GM23338 (cell line): ENCODE data around the gene NSL1. TPM values are rescaled to one million over a fixed set of nuclear protein-coding genes. Genes with fewer than 3 reads are reported as not detected.

Experiments used
- ATAC-seq: fragments of 200-7000 bp; cut with Tn5 transposase; 3 replicates; pipeline ENCODE4 v1.9.1; 2020
- DNase-seq: peaks from one replicate; pipeline ENCODE4 v3.0.0-alpha.2; 2015; ENCODE audit warnings: low spot score
- H2AFZ ChIP-seq: fragments of 200-600 bp; sonication (generic); 2 replicates; pipeline ENCODE4 v1.8.0; 2016; ENCODE audit warnings: antibody characterized with exemption, mild to moderate bottlenecking, moderate library complexity
- H3F3A ChIP-seq: fragments of 200-600 bp; sonication (generic); replicated peaks from 2 replicates; pipeline ENCODE4 v1.8.0; 2017; ENCODE audit warnings: antibody characterized with exemption, mixed run types, low read depth
- H3K27ac ChIP-seq: fragments of 200-600 bp; sonication (generic); 2 replicates; pipeline ENCODE4 v1.6.1; 2016; ENCODE audit warnings: low read depth
- H3K27me3 ChIP-seq: fragments of 200-600 bp; sonication (generic); 2 replicates; pipeline ENCODE4 v1.8.0; 2016; ENCODE audit warnings: mild to moderate bottlenecking, mixed run types, moderate library complexity; ENCODE audit not compliant: insufficient read depth
- H3K36me3 ChIP-seq: fragments of 200-600 bp; sonication (generic); 2 replicates; pipeline ENCODE4 v1.8.0; 2016; ENCODE audit warnings: mild to moderate bottlenecking; ENCODE audit not compliant: insufficient read depth
- H3K4me1 ChIP-seq: fragments of 200-600 bp; sonication (generic); 2 replicates; pipeline ENCODE4 v1.8.0; 2016; ENCODE audit warnings: mild to moderate bottlenecking, moderate library complexity; ENCODE audit not compliant: insufficient read depth
- H3K4me2 ChIP-seq: fragments of 200-600 bp; sonication (generic); 2 replicates; pipeline ENCODE4 v1.7.1; 2017; ENCODE audit warnings: mixed run types
- H3K4me3 ChIP-seq: fragments of 200-600 bp; sonication (generic); 2 replicates; pipeline ENCODE4 v1.6.1; 2016; ENCODE audit warnings: mixed run types
- H3K79me2 ChIP-seq: fragments of 200-600 bp; sonication (generic); replicated peaks from 2 replicates; pipeline ENCODE4 v1.8.0; 2017; ENCODE audit warnings: mild to moderate bottlenecking; ENCODE audit not compliant: insufficient read depth
- H3K9me2 ChIP-seq: fragments of 200-600 bp; sonication (generic); 2 replicates; pipeline ENCODE4 v1.8.0; 2017; ENCODE audit not compliant: insufficient read depth
- H4K20me1 ChIP-seq: fragments of 200-600 bp; sonication (generic); replicated peaks from 2 replicates; pipeline ENCODE4 v1.8.0; 2017; ENCODE audit warnings: mild to moderate bottlenecking; ENCODE audit not compliant: insufficient read depth
- H3K27ac Mint-ChIP-seq: 2 replicates; pipeline ENCODE4 v1.8.0; 2020; ENCODE audit warnings: inconsistent platforms, mild to moderate bottlenecking, moderate library complexity, mixed read lengths
- H3K27me3 Mint-ChIP-seq: 3 replicates; pipeline ENCODE4 v1.8.0; 2022; ENCODE audit warnings: low read depth, mild to moderate bottlenecking, moderate library complexity, mixed read lengths, inconsistent platforms; ENCODE audit not compliant: insufficient read depth, poor library complexity
- H3K36me3 Mint-ChIP-seq: 3 replicates; pipeline ENCODE4 v1.8.0; 2021; ENCODE audit warnings: low read depth, mild to moderate bottlenecking, inconsistent platforms, moderate library complexity, mixed read lengths
- H3K4me1 Mint-ChIP-seq: 3 replicates; pipeline ENCODE4 v1.8.0; 2020; ENCODE audit warnings: mild to moderate bottlenecking, inconsistent platforms, mixed read lengths
- H3K4me3 Mint-ChIP-seq: 3 replicates; pipeline ENCODE4 v1.8.0; 2021; ENCODE audit warnings: moderate library complexity, mild to moderate bottlenecking, inconsistent platforms, mixed read lengths
- H3K9me3 Mint-ChIP-seq: 3 replicates; pipeline ENCODE4 v1.8.0; 2020; ENCODE audit warnings: moderate library complexity, mild to moderate bottlenecking, inconsistent platforms, mixed read lengths
- CREB1 ChIP-seq: fragments of 250-450 bp; sonication (Bioruptor Pico); IDR thresholded peaks from 2 replicates; pipeline ENCODE4 v1.5.0; 2020; ENCODE audit warnings: low read depth, mild to moderate bottlenecking, moderate library complexity
- EZH2 ChIP-seq: fragments of 200-600 bp; sonication (generic); IDR thresholded peaks from one replicate; pipeline ENCODE4 v1.8.0; 2017; ENCODE audit warnings: antibody characterized with exemption, mild to moderate bottlenecking, low read depth; ENCODE audit not compliant: unreplicated experiment
- EZH2phosphoT487 ChIP-seq: fragments of 200-600 bp; sonication (generic); IDR thresholded peaks from one replicate; pipeline ENCODE4 v1.8.1; 2018; ENCODE audit warnings: antibody characterized with exemption; ENCODE audit not compliant: unreplicated experiment
- JUNB ChIP-seq: IDR thresholded peaks from one replicate; pipeline ENCODE4 v1.6.1; 2016; ENCODE audit warnings: antibody characterized with exemption; ENCODE audit not compliant: unreplicated experiment
- NANOG ChIP-seq: IDR thresholded peaks from 2 replicates; pipeline ENCODE4 v1.6.1; 2016; ENCODE audit warnings: antibody characterized with exemption, borderline replicate concordance
- POLR2AphosphoS5 ChIP-seq: IDR thresholded peaks from 2 replicates; pipeline ENCODE4 v1.6.1; 2016; ENCODE audit warnings: antibody characterized with exemption, low read depth
- STAT1 ChIP-seq: IDR thresholded peaks from one replicate; pipeline ENCODE4 v1.6.1; 2016; ENCODE audit warnings: antibody characterized with exemption; ENCODE audit not compliant: unreplicated experiment
- ZNF114 ChIP-seq: fragments of 250-450 bp; sonication (Bioruptor Pico); IDR thresholded peaks from 2 replicates; pipeline ENCODE4 v1.5.0; 2020; ENCODE audit warnings: mild to moderate bottlenecking, moderate library complexity
- ZNF331 ChIP-seq: fragments of 250-450 bp; sonication (Bioruptor Pico); IDR thresholded peaks from 2 replicates; pipeline ENCODE4 v1.5.0; 2020; ENCODE audit warnings: low read depth, mild to moderate bottlenecking, moderate library complexity
- polyA plus RNA-seq: library from polyadenylated mRNA; unstranded; fragments of >200 nt; fragmentation: Nextera tagmentation; extraction: Ambion mirVana; gene quantifications from 2 replicates; pipeline ENCODE4 v1.2.1, GENCODE V29; 2016
- total RNA-seq: library from RNA; depleted of rRNA; stranded (reverse); fragments of >200 nt; shearing (Covaris generic); gene quantifications from 2 replicates; pipeline ENCODE4 v1.2.3, GENCODE V29; 2014
- TF ChIP-seq, protein P1 (sequence below), 2 experiments: fragments of 200-600 bp in 1 of 2; sonication (generic) in 1 of 2; conservative IDR thresholded peaks; 2 replicates each; pipeline versions ENCODE4 v1.5.1 to v1.6.1; 2016 to 2017; ENCODE audit warnings: antibody characterized with exemption in 2 of 2, low read depth in 2 of 2, mild to moderate bottlenecking in 2 of 2, moderate library complexity in 1 of 2
- TF ChIP-seq, protein P2 (sequence below): fragments of 250-450 bp; sonication (Bioruptor Pico); IDR thresholded peaks from 2 replicates; pipeline ENCODE4 v1.5.0; 2020; ENCODE audit warnings: mild to moderate bottlenecking, moderate library complexity

The NSL1 gene
- total and polyA plus RNA-seq, 2 experiments from 2014 or later: 96.8 to 102 TPM

GRCh38 chr1:212692774-212693644, 98.6 kb downstream of the NSL1 start:
- H3K4me1 Mint-ChIP-seq: peaks cover 13% of the 10 kb centered on the region
- no peaks in the 10 kb centered on the region for H3F3A ChIP-seq
- H3K9me3 Mint-ChIP-seq: no peaks in the 10 kb centered on the region
- H3K4me3 Mint-ChIP-seq: no peak overlapping the region
- no peaks in the 10 kb centered on the region for H4K20me1 ChIP-seq
- no peak overlapping the region for H3K27ac ChIP-seq
- H3K27ac Mint-ChIP-seq: no peak overlapping the region
- no peak for TF ChIP-seq JUNB
- TF ChIP-seq POLR2AphosphoS5: no peak
- no peak for TF ChIP-seq NANOG
- no peak for TF ChIP-seq EZH2phosphoT487
- TF ChIP-seq STAT1: no peak
- TF ChIP-seq, protein P1, sequence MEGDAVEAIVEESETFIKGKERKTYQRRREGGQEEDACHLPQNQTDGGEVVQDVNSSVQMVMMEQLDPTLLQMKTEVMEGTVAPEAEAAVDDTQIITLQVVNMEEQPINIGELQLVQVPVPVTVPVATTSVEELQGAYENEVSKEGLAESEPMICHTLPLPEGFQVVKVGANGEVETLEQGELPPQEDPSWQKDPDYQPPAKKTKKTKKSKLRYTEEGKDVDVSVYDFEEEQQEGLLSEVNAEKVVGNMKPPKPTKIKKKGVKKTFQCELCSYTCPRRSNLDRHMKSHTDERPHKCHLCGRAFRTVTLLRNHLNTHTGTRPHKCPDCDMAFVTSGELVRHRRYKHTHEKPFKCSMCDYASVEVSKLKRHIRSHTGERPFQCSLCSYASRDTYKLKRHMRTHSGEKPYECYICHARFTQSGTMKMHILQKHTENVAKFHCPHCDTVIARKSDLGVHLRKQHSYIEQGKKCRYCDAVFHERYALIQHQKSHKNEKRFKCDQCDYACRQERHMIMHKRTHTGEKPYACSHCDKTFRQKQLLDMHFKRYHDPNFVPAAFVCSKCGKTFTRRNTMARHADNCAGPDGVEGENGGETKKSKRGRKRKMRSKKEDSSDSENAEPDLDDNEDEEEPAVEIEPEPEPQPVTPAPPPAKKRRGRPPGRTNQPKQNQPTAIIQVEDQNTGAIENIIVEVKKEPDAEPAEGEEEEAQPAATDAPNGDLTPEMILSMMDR (conservative IDR thresholded peaks at IDR 0.05; ENCODE audit: low read depth in 2 of 2): no peak
- TF ChIP-seq CREB1 (CRISPR knock-in tag): no peak
- DNase-seq (peak; percentile 44), ATAC-seq (peak; percentile 55)
- H3K4me3 ChIP-seq: no peak overlapping the region
- H3K27me3 Mint-ChIP-seq: peaks cover 10% of the 10 kb centered on the region
- no peak overlapping the region for H2AFZ ChIP-seq
- no peaks in the 10 kb centered on the region for H3K9me2 ChIP-seq
- H3K27me3 ChIP-seq: peaks cover 12% of the 10 kb centered on the region
- peaks cover 20% of the 10 kb centered on the region for H3K4me1 ChIP-seq
- H3K36me3 ChIP-seq: no peaks in the 10 kb centered on the region
- no peaks in the 10 kb centered on the region for H3K79me2 ChIP-seq
- no peak overlapping the region for H3K4me2 ChIP-seq
- H3K36me3 Mint-ChIP-seq: no peaks in the 10 kb centered on the region; the same call in 2 of the 3 replicates

- peaks cover 11% of the 10 kb centered on the region for H3K4me1 Mint-ChIP-seq
- Histone ChIP-seq H3K36me3 (no peaks in the 10 kb centered on the region; the same call in 1 of the 2 replicates), H4K20me1 (no peaks in the 10 kb centered on the region), H3K27ac (no peak overlapping the region), H3K79me2 (no peaks in the 10 kb centered on the region), H3K4me3 (no peak overlapping the region), H3K4me2 (no peak overlapping the region), H3K4me1 (peaks cover 20% of the 10 kb centered on the region), H3K27me3 (peaks cover 3% of the 10 kb centered on the region; the same call in 1 of the 2 replicates), H3F3A (no peaks in the 10 kb centered on the region), H2AFZ (no peak overlapping the region), H3K9me2 (no peaks in the 10 kb centered on the region)
- ATAC-seq: no peak
- H3K27ac Mint-ChIP-seq: no peak overlapping the region
- H3K27me3 Mint-ChIP-seq: peaks cover 3% of the 10 kb centered on the region
- H3K9me3 Mint-ChIP-seq: no peaks in the 10 kb centered on the region
- H3K4me3 Mint-ChIP-seq: no peak overlapping the region
- DNase-seq: no peak
- H3K36me3 Mint-ChIP-seq: no peaks in the 10 kb centered on the region; the same call in 2 of the 3 replicates
- TF ChIP-seq ZNF331 (CRISPR knock-in tag): no peak
- TF ChIP-seq, protein P2, sequence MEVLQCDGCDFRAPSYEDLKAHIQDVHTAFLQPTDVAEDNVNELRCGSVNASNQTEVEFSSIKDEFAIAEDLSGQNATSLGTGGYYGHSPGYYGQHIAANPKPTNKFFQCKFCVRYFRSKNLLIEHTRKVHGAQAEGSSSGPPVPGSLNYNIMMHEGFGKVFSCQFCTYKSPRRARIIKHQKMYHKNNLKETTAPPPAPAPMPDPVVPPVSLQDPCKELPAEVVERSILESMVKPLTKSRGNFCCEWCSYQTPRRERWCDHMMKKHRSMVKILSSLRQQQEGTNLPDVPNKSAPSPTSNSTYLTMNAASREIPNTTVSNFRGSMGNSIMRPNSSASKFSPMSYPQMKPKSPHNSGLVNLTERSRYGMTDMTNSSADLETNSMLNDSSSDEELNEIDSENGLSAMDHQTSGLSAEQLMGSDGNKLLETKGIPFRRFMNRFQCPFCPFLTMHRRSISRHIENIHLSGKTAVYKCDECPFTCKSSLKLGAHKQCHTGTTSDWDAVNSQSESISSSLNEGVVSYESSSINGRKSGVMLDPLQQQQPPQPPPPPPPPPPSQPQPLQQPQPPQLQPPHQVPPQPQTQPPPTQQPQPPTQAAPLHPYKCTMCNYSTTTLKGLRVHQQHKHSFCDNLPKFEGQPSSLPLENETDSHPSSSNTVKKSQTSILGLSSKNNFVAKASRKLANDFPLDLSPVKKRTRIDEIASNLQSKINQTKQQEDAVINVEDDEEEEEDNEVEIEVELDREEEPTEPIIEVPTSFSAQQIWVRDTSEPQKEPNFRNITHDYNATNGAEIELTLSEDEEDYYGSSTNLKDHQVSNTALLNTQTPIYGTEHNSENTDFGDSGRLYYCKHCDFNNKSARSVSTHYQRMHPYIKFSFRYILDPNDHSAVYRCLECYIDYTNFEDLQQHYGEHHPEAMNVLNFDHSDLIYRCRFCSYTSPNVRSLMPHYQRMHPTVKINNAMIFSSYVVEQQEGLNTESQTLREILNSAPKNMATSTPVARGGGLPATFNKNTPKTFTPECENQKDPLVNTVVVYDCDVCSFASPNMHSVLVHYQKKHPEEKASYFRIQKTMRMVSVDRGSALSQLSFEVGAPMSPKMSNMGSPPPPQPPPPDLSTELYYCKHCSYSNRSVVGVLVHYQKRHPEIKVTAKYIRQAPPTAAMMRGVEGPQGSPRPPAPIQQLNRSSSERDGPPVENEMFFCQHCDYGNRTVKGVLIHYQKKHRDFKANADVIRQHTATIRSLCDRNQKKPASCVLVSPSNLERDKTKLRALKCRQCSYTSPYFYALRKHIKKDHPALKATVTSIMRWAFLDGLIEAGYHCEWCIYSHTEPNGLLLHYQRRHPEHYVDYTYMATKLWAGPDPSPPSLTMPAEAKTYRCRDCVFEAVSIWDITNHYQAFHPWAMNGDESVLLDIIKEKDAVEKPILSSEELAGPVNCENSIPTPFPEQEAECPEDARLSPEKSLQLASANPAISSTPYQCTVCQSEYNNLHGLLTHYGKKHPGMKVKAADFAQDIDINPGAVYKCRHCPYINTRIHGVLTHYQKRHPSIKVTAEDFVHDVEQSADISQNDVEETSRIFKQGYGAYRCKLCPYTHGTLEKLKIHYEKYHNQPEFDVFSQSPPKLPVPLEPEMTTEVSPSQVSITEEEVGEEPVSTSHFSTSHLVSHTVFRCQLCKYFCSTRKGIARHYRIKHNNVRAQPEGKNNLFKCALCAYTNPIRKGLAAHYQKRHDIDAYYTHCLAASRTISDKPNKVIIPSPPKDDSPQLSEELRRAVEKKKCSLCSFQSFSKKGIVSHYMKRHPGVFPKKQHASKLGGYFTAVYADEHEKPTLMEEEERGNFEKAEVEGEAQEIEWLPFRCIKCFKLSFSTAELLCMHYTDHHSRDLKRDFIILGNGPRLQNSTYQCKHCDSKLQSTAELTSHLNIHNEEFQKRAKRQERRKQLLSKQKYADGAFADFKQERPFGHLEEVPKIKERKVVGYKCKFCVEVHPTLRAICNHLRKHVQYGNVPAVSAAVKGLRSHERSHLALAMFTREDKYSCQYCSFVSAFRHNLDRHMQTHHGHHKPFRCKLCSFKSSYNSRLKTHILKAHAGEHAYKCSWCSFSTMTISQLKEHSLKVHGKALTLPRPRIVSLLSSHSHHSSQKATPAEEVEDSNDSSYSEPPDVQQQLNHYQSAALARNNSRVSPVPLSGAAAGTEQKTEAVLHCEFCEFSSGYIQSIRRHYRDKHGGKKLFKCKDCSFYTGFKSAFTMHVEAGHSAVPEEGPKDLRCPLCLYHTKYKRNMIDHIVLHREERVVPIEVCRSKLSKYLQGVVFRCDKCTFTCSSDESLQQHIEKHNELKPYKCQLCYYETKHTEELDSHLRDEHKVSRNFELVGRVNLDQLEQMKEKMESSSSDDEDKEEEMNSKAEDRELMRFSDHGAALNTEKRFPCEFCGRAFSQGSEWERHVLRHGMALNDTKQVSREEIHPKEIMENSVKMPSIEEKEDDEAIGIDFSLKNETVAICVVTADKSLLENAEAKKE (CRISPR knock-in tag): no peak
- no peak for TF ChIP-seq EZH2
- TF ChIP-seq STAT1: no peak
- no peak for TF ChIP-seq ZNF114 (CRISPR knock-in tag)
Observed at GRCh38 chr1:212691561-212692071, 100.0 kb downstream of the NSL1 start.
